Esophagus squamous epithelium (tissue), 5 donors: Measurements from ENCODE around the gene AKNA. TPM values are rescaled to one million over a fixed set of nuclear protein-coding genes. Genes with fewer than 3 reads are reported as not detected.
"Not testable (repeated sequence)": the region's sequence is repeated elsewhere in the genome, so short reads cannot be mapped to it uniquely, and the experiment has no call there.

Experiments used
- DNase-seq: peaks from one replicate; lab custom pipeline; 2025; lab: John Stamatoyannopoulos, UW
- H3K27ac ChIP-seq, 4 donors: fragments of 200-600 bp; sonication (generic); one replicate each; pipeline ENCODE4 v1.5.1; 2016 to 2019; ENCODE audit warnings: mild to moderate bottlenecking in 1 of 4
- H3K27me3 ChIP-seq, 4 donors: fragments of 200-600 bp; sonication (generic); 1 replicate in 3 of 4; 2 replicates in 1 of 4; pipeline versions ENCODE4 v1.5.1 to v1.6.0; 2017 to 2021; ENCODE audit warnings: antibody characterized with exemption in 1 of 4
- H3K36me3 ChIP-seq, 3 donors: fragments of 200-600 bp; sonication (generic); one replicate each; pipeline ENCODE4 v1.5.1; 2016 to 2019
- H3K4me1 ChIP-seq, 3 donors: fragments of 200-600 bp; sonication (generic); one replicate each; pipeline ENCODE4 v1.5.1; 2017 to 2019
- H3K4me3 ChIP-seq, 4 donors: fragments of 200-600 bp; sonication (generic); 1 replicate in 3 of 4; 2 replicates in 1 of 4; pipeline ENCODE4 v1.5.1; 2016 to 2019; ENCODE audit warnings: mild to moderate bottlenecking in 2 of 4, moderate library complexity in 1 of 4
- H3K9me3 ChIP-seq, 3 donors: fragments of 200-600 bp; sonication (generic); one replicate each; pipeline ENCODE4 v1.5.1; 2016 to 2019
- POLR2A ChIP-seq, 4 donors: fragments of 450-650 bp; IDR thresholded peaks; one replicate each; pipeline ENCODE4 v1.6.1; 2017; ENCODE audit warnings: antibody characterized with exemption in 4 of 4, mild to moderate bottlenecking in 4 of 4, moderate library complexity in 3 of 4
- WGBS, 2 donors: methylation state at CpG; one replicate each; pipeline ENCODE4 v1.1.5; 2018; 5-methylcytosine and 5-hydroxymethylcytosine counted together
- intact Hi-C: fragments of 100-400 bp; cut with DNase I; formaldehyde crosslinking; loops from one replicate; pipeline ENCODE4 v1.15.0; 2022
- total RNA-seq, 4 donors: library from RNA; depleted of rRNA; stranded (reverse); fragments of >200 nt; gene quantifications; one replicate each; pipeline ENCODE4 v1.1.0, GENCODE V29; 2016
- TF ChIP-seq, protein P1 (sequence below), 6 experiments: fragments of 450-650 bp in 4 of 6; fragments of 200-600 bp in 2 of 6; sonication (generic) in 2 of 6; IDR thresholded peaks; one replicate each; pipeline ENCODE4 v1.5.1; 2016 to 2019; ENCODE audit warnings: antibody characterized with exemption in 6 of 6, mild to moderate bottlenecking in 4 of 6, moderate library complexity in 4 of 6
- donor health status: DM: yes; HTN: yes; CAD: no.

The AKNA gene
- total RNA-seq, 4 donors from 2014 or later = 6.1 to 25.0 (median 7.6) TPM

DNA sequence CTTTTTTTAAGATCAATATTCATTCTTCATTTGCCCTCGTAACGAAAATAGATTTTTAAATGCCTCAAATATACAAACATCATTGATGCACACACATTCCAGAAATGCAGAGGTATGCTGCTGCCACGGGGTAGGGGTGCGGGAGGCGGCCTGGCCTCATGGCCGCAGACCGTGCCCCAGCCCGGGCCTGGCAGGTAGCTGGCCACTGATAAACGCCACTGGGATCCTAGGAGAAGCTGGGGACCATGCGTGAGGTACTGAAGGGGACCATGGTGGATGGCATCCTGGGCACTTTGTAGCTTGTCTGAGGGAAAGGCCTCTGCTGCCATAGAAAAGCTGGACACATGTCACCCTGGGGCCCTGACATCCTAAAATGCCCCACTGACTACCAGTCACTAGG lies 51.6 kb downstream of the AKNA start:
- H3K27me3 ChIP-seq = peaks cover 0 to 3% (median 0%) of the 10 kb centered on the region in 4 donors
- peaks cover 19 to 55% (median 32%) of the 10 kb centered on the region in 3 donors for H3K36me3 ChIP-seq
- no peak overlapping the region for H3K27ac ChIP-seq
- H3K4me3 ChIP-seq = no peak overlapping the region
- no peaks in the 10 kb centered on the region for H3K4me1 ChIP-seq
- no peak for TF ChIP-seq POLR2A (IDR thresholded peaks at IDR 0.05)
- TF ChIP-seq, protein P1, sequence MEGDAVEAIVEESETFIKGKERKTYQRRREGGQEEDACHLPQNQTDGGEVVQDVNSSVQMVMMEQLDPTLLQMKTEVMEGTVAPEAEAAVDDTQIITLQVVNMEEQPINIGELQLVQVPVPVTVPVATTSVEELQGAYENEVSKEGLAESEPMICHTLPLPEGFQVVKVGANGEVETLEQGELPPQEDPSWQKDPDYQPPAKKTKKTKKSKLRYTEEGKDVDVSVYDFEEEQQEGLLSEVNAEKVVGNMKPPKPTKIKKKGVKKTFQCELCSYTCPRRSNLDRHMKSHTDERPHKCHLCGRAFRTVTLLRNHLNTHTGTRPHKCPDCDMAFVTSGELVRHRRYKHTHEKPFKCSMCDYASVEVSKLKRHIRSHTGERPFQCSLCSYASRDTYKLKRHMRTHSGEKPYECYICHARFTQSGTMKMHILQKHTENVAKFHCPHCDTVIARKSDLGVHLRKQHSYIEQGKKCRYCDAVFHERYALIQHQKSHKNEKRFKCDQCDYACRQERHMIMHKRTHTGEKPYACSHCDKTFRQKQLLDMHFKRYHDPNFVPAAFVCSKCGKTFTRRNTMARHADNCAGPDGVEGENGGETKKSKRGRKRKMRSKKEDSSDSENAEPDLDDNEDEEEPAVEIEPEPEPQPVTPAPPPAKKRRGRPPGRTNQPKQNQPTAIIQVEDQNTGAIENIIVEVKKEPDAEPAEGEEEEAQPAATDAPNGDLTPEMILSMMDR (IDR thresholded peaks at IDR 0.05) = no peak
- no peak for DNase-seq
- H3K9me3 ChIP-seq = no peaks in the 10 kb centered on the region
- WGBS, 2 donors = 78 to 81% methylated on average over 4 to 5 of the region's 10 CpGs
- intact Hi-C loops = no loop called here

DNA sequence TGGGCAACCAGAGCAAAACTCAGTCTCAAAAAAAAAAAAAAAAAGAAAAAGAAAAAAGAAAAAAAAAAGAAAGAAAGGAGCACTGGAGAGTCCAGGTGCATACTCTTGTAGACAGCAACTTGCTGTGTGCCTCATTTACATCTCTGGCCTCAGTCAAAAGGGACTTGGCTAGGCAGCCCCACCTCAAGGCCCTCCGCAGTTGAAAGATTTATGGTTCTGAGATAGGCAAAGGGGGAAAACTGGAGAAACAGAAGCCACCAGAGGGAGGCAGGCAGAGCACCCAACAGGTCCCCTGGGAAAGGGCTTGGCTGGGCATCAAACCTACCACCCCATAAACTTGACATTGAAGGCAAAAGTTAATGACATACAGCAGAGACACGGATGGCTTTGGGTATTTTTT lies 52.0 kb downstream of the AKNA start:
- TF ChIP-seq, protein P1 (IDR thresholded peaks at IDR 0.05) = no peak
- TF ChIP-seq POLR2A (IDR thresholded peaks at IDR 0.05) = no peak

GRCh38 chr9:114334490-114334889 lies 53.3 kb downstream of the AKNA start:
- no peak for DNase-seq
- Histone ChIP-seq H3K27me3 (peaks cover 0 to 8% (median 0%) of the 10 kb centered on the region in 4 donors), H3K36me3 (peaks cover 12 to 38% (median 17%) of the 10 kb centered on the region in 3 donors), H3K9me3 (no peaks in the 10 kb centered on the region), H3K27ac (no peak overlapping the region), H3K4me1 (no peaks in the 10 kb centered on the region), H3K4me3 (no peak overlapping the region)
- WGBS, 2 donors = 88 to 92% methylated on average over 6 to 7 of the region's 9 CpGs
- intact Hi-C loops = no loop called here
- TF ChIP-seq, protein P1 (IDR thresholded peaks at IDR 0.05) = no peak
- no peak for TF ChIP-seq POLR2A (IDR thresholded peaks at IDR 0.05)

More for the DNA sequence above, 52.0 kb downstream of the AKNA start:
- Histone ChIP-seq H3K4me1 (no peaks in the 10 kb centered on the region), H3K27me3 (peaks cover 0 to 7% (median 0%) of the 10 kb centered on the region in 4 donors), H3K36me3 (peaks cover 15 to 51% (median 28%) of the 10 kb centered on the region in 3 donors), H3K4me3 (no peak overlapping the region), H3K9me3 (no peaks in the 10 kb centered on the region), H3K27ac (no peak overlapping the region)
- intact Hi-C loops = no loop called here
- WGBS, 2 donors = 75 to 87% methylated on average over 2 of the region's 2 CpGs
- no peak for DNase-seq

DNA sequence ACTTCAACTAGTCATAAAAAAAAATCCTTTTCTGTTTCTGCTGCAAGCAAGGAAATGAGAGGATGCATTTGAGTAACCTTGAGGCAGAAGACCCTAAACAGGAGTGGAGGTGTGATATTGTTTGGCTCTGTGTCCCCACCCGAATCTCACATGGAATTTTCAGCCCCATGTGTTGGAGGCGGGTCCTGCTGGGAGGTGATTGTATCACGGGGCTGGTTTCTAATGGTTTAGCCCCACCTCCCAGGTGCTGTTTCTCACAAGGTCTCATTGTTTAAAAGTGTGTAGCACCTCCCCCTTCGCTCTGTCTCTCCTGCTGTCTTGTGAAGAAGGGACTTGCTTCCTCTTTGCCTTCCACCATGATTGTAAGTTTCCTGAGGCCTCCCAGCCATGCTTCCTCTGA lies 54.1 kb downstream of the AKNA start:
- peaks cover 9 to 31% (median 15%) of the 10 kb centered on the region in 3 donors for H3K36me3 ChIP-seq
- intact Hi-C loops, H3K9me3 ChIP-seq, H3K4me1 ChIP-seq, DNase-seq, H3K4me3 ChIP-seq, H3K27ac ChIP-seq: not testable (repeated sequence)
- WGBS, 2 donors = no CpG with 5 or more reads among the region's 4 CpGs
- H3K27me3 ChIP-seq = peaks cover 0 to 11% (median 0%) of the 10 kb centered on the region in 4 donors

- Histone ChIP-seq H3K27me3 (peaks cover 0 to 20% (median 0%) of the 10 kb centered on the region in 4 donors), H3K36me3 (peaks cover 7 to 19% (median 10%) of the 10 kb centered on the region in 3 donors)
- DNase-seq, intact Hi-C loops, H3K4me1 ChIP-seq, H3K9me3 ChIP-seq, H3K4me3 ChIP-seq, H3K27ac ChIP-seq: not testable (repeated sequence)
- 89% methylated on average over 1 to 2 of the region's 4 CpGs for WGBS, 2 donors
These were observed 55.2 kb downstream of the AKNA start for GRCh38 chr9:114332474-114333040.

DNA sequence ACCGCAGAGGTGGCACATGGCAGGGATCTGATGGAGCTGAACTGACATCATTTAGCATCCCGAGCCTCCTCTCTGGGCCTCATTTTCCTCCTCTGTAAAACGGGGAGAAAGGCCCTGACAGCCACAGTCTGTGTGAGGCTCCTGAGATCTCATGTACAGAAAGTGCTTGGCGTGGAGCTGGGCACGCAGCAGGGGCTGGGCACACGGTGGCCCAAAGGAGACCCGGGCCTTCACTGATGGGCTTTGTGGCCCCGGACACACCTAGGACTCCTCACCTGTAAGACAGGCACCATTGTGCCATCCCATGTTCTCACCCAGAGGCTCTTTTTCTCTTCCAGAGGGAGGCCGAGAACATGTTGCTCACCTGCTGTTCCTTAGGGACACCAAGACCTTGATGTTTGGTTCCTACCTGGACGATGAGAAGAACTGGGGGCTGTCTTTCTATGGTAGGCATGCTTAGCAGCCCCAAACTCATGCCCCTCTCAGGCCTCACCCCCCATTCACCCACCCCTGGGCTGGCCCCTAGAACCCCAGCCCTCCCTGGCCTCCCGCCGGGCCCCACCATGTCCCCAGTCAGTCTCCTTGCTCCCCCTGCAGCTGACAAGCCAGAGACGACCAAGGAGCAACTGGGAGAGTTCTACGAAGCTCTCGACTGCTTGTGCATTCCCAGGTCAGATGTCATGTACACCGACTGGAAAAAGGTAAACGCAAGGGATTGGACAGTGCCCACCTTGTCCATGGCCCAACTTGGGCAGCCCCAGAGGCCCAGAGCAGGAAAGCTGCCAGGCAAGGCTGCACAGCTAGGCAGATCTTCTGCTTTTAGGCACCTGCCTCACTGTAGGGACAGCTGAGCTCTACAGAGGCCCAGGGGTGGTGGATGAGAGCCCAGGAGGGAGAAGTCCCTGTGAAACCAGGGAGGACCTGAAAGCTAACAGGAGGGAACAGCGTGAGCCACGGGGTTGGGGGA lies 56.3 kb downstream of the AKNA start:
- H3K9me3 ChIP-seq, DNase-seq, H3K4me1 ChIP-seq, H3K36me3 ChIP-seq, H3K27ac ChIP-seq, intact Hi-C loops, H3K4me3 ChIP-seq: not testable (repeated sequence)
- peaks cover 0 to 21% (median 0%) of the 10 kb centered on the region in 4 donors for H3K27me3 ChIP-seq
- WGBS, 2 donors = 82 to 100% methylated on average over 1 to 10 of the region's 19 CpGs
